Karpas-422 (cell line): ENCODE measurements around the gene HIC1. TPM values are rescaled to one million over a fixed set of nuclear protein-coding genes. Genes with fewer than 3 reads are reported as not detected.

ENCODE experiments used
- DNase-seq: peaks from one replicate; pipeline ENCODE4 v3.0.0-alpha.2; 2015
- H2AFZ ChIP-seq: fragments of 200-600 bp; sonication (generic); 2 replicates; pipeline ENCODE4 v1.6.1; 2014; ENCODE audit warnings: antibody characterized with exemption, low read length, mixed read lengths
- H3K27ac ChIP-seq: fragments of 200-600 bp; sonication (generic); 2 replicates; pipeline ENCODE4 v1.5.1; 2014; ENCODE audit warnings: mild to moderate bottlenecking, low read length, moderate library complexity
- H3K27me3 ChIP-seq: fragments of 200-600 bp; sonication (generic); 2 replicates; pipeline ENCODE4 v1.6.1; 2014; ENCODE audit warnings: low read length, mixed read lengths
- H3K36me3 ChIP-seq: fragments of 200-600 bp; sonication (generic); 2 replicates; pipeline ENCODE4 v1.6.1; 2014; ENCODE audit warnings: low read length, mixed read lengths; ENCODE audit not compliant: insufficient read depth
- H3K4me1 ChIP-seq: fragments of 200-600 bp; sonication (generic); 2 replicates; pipeline ENCODE4 v1.6.1; 2014; ENCODE audit warnings: mild to moderate bottlenecking, low read length, mixed read lengths
- H3K4me2 ChIP-seq: fragments of 200-600 bp; sonication (generic); 2 replicates; pipeline ENCODE4 v1.6.1; 2014; ENCODE audit warnings: low read length, low read depth, mild to moderate bottlenecking; ENCODE audit not compliant: poor library complexity, severe bottlenecking
- H3K4me3 ChIP-seq: fragments of 200-600 bp; sonication (generic); 2 replicates; pipeline ENCODE4 v1.5.1; 2014; ENCODE audit warnings: mild to moderate bottlenecking, antibody characterized with exemption, low read length, mixed read lengths
- H3K79me2 ChIP-seq: fragments of 200-600 bp; sonication (generic); 2 replicates; pipeline ENCODE4 v1.6.1; 2014; ENCODE audit warnings: mild to moderate bottlenecking, low read length, mixed read lengths
- H3K9ac ChIP-seq: fragments of 200-600 bp; sonication (generic); 2 replicates; pipeline ENCODE4 v1.6.0; 2014; ENCODE audit warnings: low read length
- H3K9me2 ChIP-seq: fragments of 200-600 bp; sonication (generic), shearing (Covaris generic); replicated peaks from 2 replicates; pipeline ENCODE4 v1.6.0; 2014; ENCODE audit warnings: mild to moderate bottlenecking, low read length, moderate library complexity; ENCODE audit not compliant: insufficient read depth
- H3K9me3 ChIP-seq: fragments of 300-700, 200-600 bp; sonication (generic); 2 replicates; pipeline ENCODE4 v1.6.1; 2014; ENCODE audit warnings: low read length, mixed read lengths
- H4K20me1 ChIP-seq: fragments of 200-600 bp; sonication (generic); 2 replicates; pipeline ENCODE4 v1.6.1; 2014; ENCODE audit warnings: mild to moderate bottlenecking, antibody characterized with exemption, low read length, low read depth; ENCODE audit not compliant: insufficient read depth
- total RNA-seq: library from RNA; depleted of rRNA; stranded (reverse); fragments of >200 nt; shearing (Covaris generic); gene quantifications from 2 replicates; pipeline ENCODE4 v1.2.3, GENCODE V29; 2014; ENCODE audit warnings: low replicate concordance

The HIC1 gene
- total RNA-seq, 1 experiment from 2014 or later = 3.2 TPM

DNA sequence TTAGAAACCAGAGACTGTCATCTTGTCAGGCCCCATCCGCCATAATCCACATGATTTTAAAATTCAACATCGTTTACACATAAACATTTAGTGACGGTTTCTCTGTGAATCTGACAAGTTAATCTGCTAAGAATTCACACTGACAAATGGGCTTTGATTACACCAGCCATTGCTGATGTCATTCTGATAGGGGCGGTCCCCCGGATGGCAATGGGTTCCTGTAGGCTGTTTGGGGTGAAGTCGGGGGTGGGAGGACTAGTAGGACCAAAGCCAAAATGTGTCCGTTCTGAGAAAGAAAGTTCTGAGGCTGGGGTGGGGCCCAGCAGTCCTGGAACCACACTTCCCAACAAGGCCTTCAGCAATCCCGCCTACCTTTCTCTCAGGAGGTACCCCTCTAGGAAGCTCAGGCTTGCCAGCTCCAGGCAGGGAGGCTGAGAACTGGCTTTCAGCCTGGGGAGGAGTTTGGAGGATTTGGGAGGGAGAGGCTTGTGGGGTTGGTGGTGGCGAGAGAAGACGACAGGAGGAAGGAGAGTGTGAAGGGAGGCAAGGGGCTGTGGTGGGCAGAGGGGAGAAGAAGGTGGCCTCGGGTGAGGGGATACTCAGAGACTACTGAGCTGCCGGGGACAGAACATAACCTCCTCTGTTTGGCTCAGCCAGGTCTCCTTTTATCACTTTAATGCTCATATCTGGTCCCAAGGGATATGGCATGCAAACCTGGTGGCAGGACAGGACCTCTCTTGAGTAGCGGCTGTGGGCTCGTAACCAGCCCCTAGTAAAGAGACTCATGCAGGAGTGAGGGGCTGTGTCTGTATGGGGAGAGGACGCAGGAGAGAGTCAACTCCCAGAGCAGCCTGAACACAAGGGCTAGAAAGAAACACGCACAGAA, 8.6 kb downstream of the HIC1 start:
- peak overlapping the region; percentile 93 for H3K27ac ChIP-seq
- H2AFZ ChIP-seq = no peak overlapping the region
- peak overlapping the region; percentile 68 for H3K4me2 ChIP-seq
- H4K20me1 ChIP-seq = peaks cover 26% of the 10 kb centered on the region; the same call in 1 of the 2 replicates
- H3K36me3 ChIP-seq = no peaks in the 10 kb centered on the region; the same call in 1 of the 2 replicates
- no peaks in the 10 kb centered on the region for H3K27me3 ChIP-seq
- no peaks in the 10 kb centered on the region for H3K79me2 ChIP-seq
- H3K9me2 ChIP-seq = no peaks in the 10 kb centered on the region
- peak overlapping the region; percentile 72 for H3K9ac ChIP-seq
- no peaks in the 10 kb centered on the region for H3K9me3 ChIP-seq
- H3K4me1 ChIP-seq = peaks cover 50% of the 10 kb centered on the region
- H3K4me3 ChIP-seq = peak overlapping the region; percentile 53
- DNase-seq = peak; percentile 89

- no peaks in the 10 kb centered on the region for H3K9me3 ChIP-seq
- peaks cover 44% of the 10 kb centered on the region for H3K4me1 ChIP-seq
- no peaks in the 10 kb centered on the region for H3K27me3 ChIP-seq
- peak overlapping the region; percentile 68 for H3K4me2 ChIP-seq
- H3K36me3 ChIP-seq = no peaks in the 10 kb centered on the region; the same call in 1 of the 2 replicates
- no peak overlapping the region for H2AFZ ChIP-seq
- H3K4me3 ChIP-seq = peak overlapping the region; percentile 53
- H3K27ac ChIP-seq = peak overlapping the region; percentile 93
- H3K9ac ChIP-seq = peak overlapping the region; percentile 72
- H4K20me1 ChIP-seq = peaks cover 24% of the 10 kb centered on the region; the same call in 1 of the 2 replicates
- no peaks in the 10 kb centered on the region for H3K9me2 ChIP-seq
- H3K79me2 ChIP-seq = no peaks in the 10 kb centered on the region
- no peak for DNase-seq
Observed at GRCh38 chr17:2064147-2064489, 9.2 kb downstream of the HIC1 start.

GRCh38 chr17:2064520-2064971, 9.6 kb downstream of the HIC1 start:
- Histone ChIP-seq H3K4me3 (peak overlapping the region; percentile 53), H3K27ac (peak overlapping the region; percentile 93), H3K9me2 (no peaks in the 10 kb centered on the region), H4K20me1 (peaks cover 19% of the 10 kb centered on the region; the same call in 1 of the 2 replicates), H3K9ac (peak overlapping the region; percentile 72), H3K4me2 (peak overlapping the region; percentile 68), H3K27me3 (no peaks in the 10 kb centered on the region), H3K9me3 (no peaks in the 10 kb centered on the region), H3K79me2 (no peaks in the 10 kb centered on the region), H3K4me1 (peaks cover 40% of the 10 kb centered on the region), H3K36me3 (no peaks in the 10 kb centered on the region; the same call in 1 of the 2 replicates), H2AFZ (no peak overlapping the region)
- DNase-seq = peak; percentile 84

DNA sequence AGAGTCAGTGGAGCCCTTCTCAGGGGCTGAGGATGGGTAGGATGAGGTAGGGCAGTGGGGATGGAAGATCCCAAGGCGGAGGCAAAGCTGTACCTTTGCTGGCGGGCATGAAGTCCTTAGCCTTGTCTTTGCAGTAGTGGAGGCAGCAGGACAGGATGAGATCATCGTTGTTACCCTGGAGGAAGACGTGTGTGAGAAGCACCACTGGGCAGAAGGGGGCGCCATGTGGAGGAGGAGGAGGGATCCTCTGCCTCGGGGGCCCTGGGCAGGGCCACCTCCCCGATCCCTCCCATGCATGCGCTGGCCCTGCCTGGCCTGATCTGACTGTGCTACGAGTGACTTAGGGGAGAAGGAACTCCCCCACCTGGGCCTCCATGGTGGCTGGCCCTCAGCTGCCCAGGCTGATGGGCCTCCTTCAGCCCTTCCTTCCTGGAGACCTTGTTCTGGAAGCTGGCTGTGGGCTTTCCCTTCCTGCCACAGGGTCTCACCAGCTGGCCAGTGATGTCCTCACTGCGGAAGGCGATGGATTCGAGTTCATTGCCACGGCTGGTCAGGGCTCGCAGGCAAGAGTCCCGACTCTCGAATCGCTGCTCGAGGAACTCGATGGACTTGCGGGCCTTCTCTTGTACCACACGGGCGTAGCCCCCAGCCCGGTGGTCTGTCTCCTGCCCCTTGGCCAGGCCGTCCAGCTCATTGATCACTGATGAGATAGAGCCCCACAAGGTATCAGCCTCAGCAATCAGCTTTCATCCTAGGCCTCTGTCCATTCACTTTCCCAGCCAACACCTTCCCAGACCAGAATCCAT, 10.3 kb downstream of the HIC1 start:
- H3K4me3 ChIP-seq = peak overlapping the region; percentile 53
- no peaks in the 10 kb centered on the region for H3K9me3 ChIP-seq
- H3K79me2 ChIP-seq = no peaks in the 10 kb centered on the region
- H3K4me1 ChIP-seq = peaks cover 40% of the 10 kb centered on the region
- H3K4me2 ChIP-seq = peak overlapping the region; percentile 68
- H2AFZ ChIP-seq = no peak overlapping the region
- H3K9me2 ChIP-seq = no peaks in the 10 kb centered on the region
- peak; percentile 88 for DNase-seq
- no peaks in the 10 kb centered on the region for H3K27me3 ChIP-seq
- peak overlapping the region; percentile 93 for H3K27ac ChIP-seq
- H3K9ac ChIP-seq = peak overlapping the region; percentile 72
- peaks cover 13% of the 10 kb centered on the region; the same call in 1 of the 2 replicates for H4K20me1 ChIP-seq
- H3K36me3 ChIP-seq = no peaks in the 10 kb centered on the region; the same call in 1 of the 2 replicates

GRCh38 chr17:2065949-2066400, 11.1 kb downstream of the HIC1 start:
- Histone ChIP-seq H3K4me2 (peak overlapping the region; percentile 68), H3K36me3 (no peaks in the 10 kb centered on the region; the same call in 1 of the 2 replicates), H3K9me3 (no peaks in the 10 kb centered on the region), H3K27ac (peak overlapping the region; percentile 93), H3K9ac (peak overlapping the region; percentile 72), H3K4me1 (peaks cover 46% of the 10 kb centered on the region), H3K9me2 (no peaks in the 10 kb centered on the region), H2AFZ (no peak overlapping the region), H3K27me3 (no peaks in the 10 kb centered on the region), H3K79me2 (no peaks in the 10 kb centered on the region), H3K4me3 (peak overlapping the region; percentile 53; the same call in 1 of the 2 replicates), H4K20me1 (peaks cover 12% of the 10 kb centered on the region; the same call in 1 of the 2 replicates)
- no peak for DNase-seq

GRCh38 chr17:2067048-2067561, 12.2 kb downstream of the HIC1 start:
- Histone ChIP-seq H3K9me3 (no peaks in the 10 kb centered on the region), H3K9ac (no peak overlapping the region), H2AFZ (no peak overlapping the region), H3K4me1 (peaks cover 48% of the 10 kb centered on the region), H3K27ac (no peak overlapping the region), H3K36me3 (no peaks in the 10 kb centered on the region), H3K4me3 (no peak overlapping the region), H3K79me2 (no peaks in the 10 kb centered on the region), H3K9me2 (no peaks in the 10 kb centered on the region), H3K4me2 (no peak overlapping the region), H3K27me3 (no peaks in the 10 kb centered on the region), H4K20me1 (peaks cover 7% of the 10 kb centered on the region; the same call in 1 of the 2 replicates)
- no peak for DNase-seq

GRCh38 chr17:2067608-2068024, 12.7 kb downstream of the HIC1 start:
- no peak overlapping the region for H3K9ac ChIP-seq
- no peaks in the 10 kb centered on the region for H3K36me3 ChIP-seq
- no peak for DNase-seq
- peaks cover 46% of the 10 kb centered on the region for H3K4me1 ChIP-seq
- no peaks in the 10 kb centered on the region for H3K27me3 ChIP-seq
- no peak overlapping the region for H3K4me2 ChIP-seq
- H2AFZ ChIP-seq = no peak overlapping the region
- H3K27ac ChIP-seq = no peak overlapping the region
- H3K9me2 ChIP-seq = no peaks in the 10 kb centered on the region
- no peak overlapping the region for H3K4me3 ChIP-seq
- H3K9me3 ChIP-seq = no peaks in the 10 kb centered on the region
- H3K79me2 ChIP-seq = no peaks in the 10 kb centered on the region
- peaks cover 7% of the 10 kb centered on the region; the same call in 1 of the 2 replicates for H4K20me1 ChIP-seq
